ENCODE data around the gene TBC1D3K.
"Not testable (repeated sequence)": the region's sequence is repeated elsewhere in the genome, so short reads cannot be mapped to it uniquely, and the experiment has no call there.

TBC1D3K gene
- 0 to 0.21 reads per million in 2 donors for total RNA-seq

DNA sequence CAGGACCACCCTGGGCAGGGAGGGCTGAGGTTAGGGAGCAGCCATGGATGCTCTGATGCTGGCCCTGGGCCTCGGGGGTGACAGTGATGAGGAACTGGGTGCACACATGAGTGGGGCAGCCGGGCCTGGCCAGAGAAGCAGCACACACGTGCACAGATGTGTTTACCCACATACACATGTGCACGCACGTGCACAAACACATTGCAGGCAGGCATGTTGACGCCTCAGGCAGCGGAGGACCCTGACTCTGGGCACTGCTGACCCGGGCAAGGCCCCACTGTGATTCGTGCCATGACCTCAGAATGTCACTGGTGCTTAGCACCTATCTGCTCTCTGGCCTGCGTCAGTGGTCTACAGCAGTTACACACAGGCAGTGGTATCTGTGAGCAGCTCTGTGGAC lies at the start of gene TBC1D3K:
Gene TBC1D3K (plus strand): TSS at position 301 of the 400 bp plus-strand sequence. CDS start 1,585 bp downstream, outside the sequence.
- DNase-seq = not testable (repeated sequence)

- no peak for DNase-seq
These were observed 39.7 kb upstream of the TBC1D3K start for GRCh38 chr17:37884516-37884915.

DNA sequence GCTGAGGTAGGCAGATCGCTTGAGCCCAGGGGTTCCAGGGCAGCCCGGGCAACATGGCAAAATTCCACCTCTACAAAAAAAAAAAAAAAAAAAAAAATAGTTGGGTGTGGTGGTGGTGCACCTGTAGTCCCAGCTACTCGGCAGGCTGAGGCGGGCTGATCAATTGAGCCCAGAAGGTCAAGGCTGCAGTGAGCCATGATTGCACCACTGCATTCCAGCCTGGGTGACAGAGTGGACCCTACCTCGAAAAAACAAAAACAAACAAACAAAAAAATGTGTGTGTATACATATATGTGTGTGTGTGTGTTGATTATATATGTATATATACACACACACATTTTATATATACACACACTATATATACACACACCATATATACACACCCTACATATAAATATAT lies 39.1 kb upstream of the TBC1D3K start:
- DNase-seq = no peak

DNA sequence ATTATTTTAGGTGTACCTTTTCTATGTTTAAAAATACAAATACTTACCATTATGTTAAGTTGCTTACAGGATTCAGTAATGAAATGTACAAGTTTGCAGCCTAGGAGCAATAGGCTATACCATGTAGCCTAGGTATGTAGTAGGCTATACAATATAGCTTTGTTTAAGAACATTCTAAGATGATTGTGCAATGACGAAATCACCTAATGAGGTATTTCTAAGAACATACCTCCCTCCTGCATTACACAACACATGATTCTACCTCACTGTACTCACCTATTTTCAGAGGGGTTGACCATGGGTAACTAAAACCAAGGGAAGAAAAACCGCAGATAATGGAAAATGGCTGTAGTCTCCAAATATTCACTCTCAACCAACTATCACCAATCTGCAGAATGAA lies 35.3 kb upstream of the TBC1D3K start:
- no peak for DNase-seq

DNA sequence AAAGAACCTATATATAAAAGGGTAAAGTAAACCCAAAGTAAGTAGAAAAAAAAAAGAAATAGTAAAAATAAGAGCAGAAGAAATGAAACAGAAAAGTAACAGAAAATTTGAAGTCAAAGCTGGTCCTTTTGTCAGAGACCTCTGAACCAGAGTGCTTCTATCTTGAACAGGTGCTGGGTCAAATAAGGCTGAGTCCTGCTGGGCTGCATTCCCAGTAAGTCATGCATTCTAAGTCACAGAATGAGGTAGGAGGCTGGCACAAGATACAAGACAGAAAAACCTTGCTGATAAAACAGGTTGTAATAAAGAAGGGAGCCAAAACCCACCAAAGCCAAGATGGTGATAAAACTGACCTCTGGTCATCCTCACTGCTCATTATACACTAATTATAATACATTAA lies 27.3 kb upstream of the TBC1D3K start:
- not testable (repeated sequence) for DNase-seq

All from T-helper 9 cell (primary cell).